GM12873 (cell line): ENCODE results near the gene KIZ.
A peak's percentile ranks its signal among the peaks of the same experiment; 100 is the strongest.

Experiments
- CTCF ChIP-seq: IDR thresholded peaks from 2 replicates; pipeline ENCODE4 v1.5.1; 2012; ENCODE audit warnings: low read depth, mild to moderate bottlenecking, moderate library complexity, low read length, control low read depth; ENCODE audit not compliant: insufficient read depth; ENCODE audit errors: missing control alignments

Gene KIZ

GRCh38 chr20:21125849-21126580, at the start of gene KIZ:
KIZ (plus strand) TSS chr20:21126082; CDS start chr20:21126116, 34 bp downstream.
- TF ChIP-seq CTCF: peak; percentile 46

GRCh38 chr20:21077809-21078345, 48.0 kb upstream of the KIZ start:
- no peak for TF ChIP-seq CTCF

- TF ChIP-seq CTCF: no peak
Observed at GRCh38 chr20:21082584-21082983, 43.3 kb upstream of the KIZ start.

- TF ChIP-seq CTCF: no peak
Observed at GRCh38 chr20:21083825-21084325, 42.0 kb upstream of the KIZ start.

GRCh38 chr20:21087862-21088540, 37.9 kb upstream of the KIZ start:
- TF ChIP-seq CTCF: no peak

- no peak for TF ChIP-seq CTCF
Observed at GRCh38 chr20:21089391-21089790, 36.5 kb upstream of the KIZ start.

GRCh38 chr20:21090111-21090618, 35.7 kb upstream of the KIZ start:
- TF ChIP-seq CTCF: no peak
